ENCODE measurements around the gene KIRREL3.

GRCh38 chr11:126400019-126400418, 600.6 kb downstream of the KIRREL3 start:
- TF ChIP-seq, protein P1, sequence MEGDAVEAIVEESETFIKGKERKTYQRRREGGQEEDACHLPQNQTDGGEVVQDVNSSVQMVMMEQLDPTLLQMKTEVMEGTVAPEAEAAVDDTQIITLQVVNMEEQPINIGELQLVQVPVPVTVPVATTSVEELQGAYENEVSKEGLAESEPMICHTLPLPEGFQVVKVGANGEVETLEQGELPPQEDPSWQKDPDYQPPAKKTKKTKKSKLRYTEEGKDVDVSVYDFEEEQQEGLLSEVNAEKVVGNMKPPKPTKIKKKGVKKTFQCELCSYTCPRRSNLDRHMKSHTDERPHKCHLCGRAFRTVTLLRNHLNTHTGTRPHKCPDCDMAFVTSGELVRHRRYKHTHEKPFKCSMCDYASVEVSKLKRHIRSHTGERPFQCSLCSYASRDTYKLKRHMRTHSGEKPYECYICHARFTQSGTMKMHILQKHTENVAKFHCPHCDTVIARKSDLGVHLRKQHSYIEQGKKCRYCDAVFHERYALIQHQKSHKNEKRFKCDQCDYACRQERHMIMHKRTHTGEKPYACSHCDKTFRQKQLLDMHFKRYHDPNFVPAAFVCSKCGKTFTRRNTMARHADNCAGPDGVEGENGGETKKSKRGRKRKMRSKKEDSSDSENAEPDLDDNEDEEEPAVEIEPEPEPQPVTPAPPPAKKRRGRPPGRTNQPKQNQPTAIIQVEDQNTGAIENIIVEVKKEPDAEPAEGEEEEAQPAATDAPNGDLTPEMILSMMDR (conservative IDR thresholded peaks at IDR 0.05; ENCODE audit: low read depth, low read length): no peak
- TF ChIP-seq EZH2phosphoT487 (IDR thresholded peaks at IDR 0.05; ENCODE audit: borderline replicate concordance, low read length) (no peak), EZH2 (IDR thresholded peaks at IDR 0.05; ENCODE audit: low read length, unreplicated experiment) (no peak)

Measured in PC-3 (cell line).